Peyer's patch (tissue), 4 donors: ENCODE measurements around the gene COBL. TPM values are rescaled to one million over a fixed set of nuclear protein-coding genes. Genes with fewer than 3 reads are reported as not detected.
A peak's percentile ranks its signal among the peaks of the same experiment; 100 is the strongest.

ENCODE experiments used
- DNase-seq, 3 donors: peaks; one replicate each; pipeline ENCODE4 v3.0.0-alpha.2; 2017 to 2019
- H3K27ac ChIP-seq, 4 donors: fragments of 200-600 bp; sonication (generic); one replicate each; pipeline ENCODE4 v1.5.1; 2016 to 2019
- H3K27me3 ChIP-seq, 2 donors: fragments of 200-600 bp; sonication (generic); one replicate each; pipeline ENCODE4 v1.5.1; 2019
- H3K36me3 ChIP-seq, 3 donors: fragments of 200-600 bp; sonication (generic); one replicate each; pipeline ENCODE4 v1.5.1; 2016 to 2019
- H3K4me1 ChIP-seq, 4 donors: fragments of 200-600 bp; sonication (generic); one replicate each; pipeline ENCODE4 v1.5.1; 2016 to 2019
- H3K4me3 ChIP-seq, 4 donors: fragments of 200-600 bp; sonication (generic); 1 replicate in 3 of 4; 2 replicates in 1 of 4; pipeline ENCODE4 v1.5.1; 2016 to 2019; ENCODE audit warnings: mild to moderate bottlenecking in 1 of 4
- H3K9me3 ChIP-seq, 4 donors: fragments of 200-600 bp; sonication (generic); one replicate each; pipeline ENCODE4 v1.5.1; 2016 to 2019; ENCODE audit warnings: mild to moderate bottlenecking in 1 of 4
- POLR2A ChIP-seq, 2 donors: fragments of 450-650 bp; IDR thresholded peaks; one replicate each; pipeline ENCODE4 v1.5.1; 2017; ENCODE audit warnings: antibody characterized with exemption in 2 of 2, mild to moderate bottlenecking in 2 of 2, moderate library complexity in 2 of 2
- total RNA-seq, 4 donors: library from RNA; depleted of rRNA; stranded (reverse); fragments of >200 nt; gene quantifications; one replicate each; pipeline ENCODE4 v1.1.0, GENCODE V29; 2016
- TF ChIP-seq, protein P1 (sequence below), 6 experiments: fragments of 450-650 bp in 4 of 6; fragments of 200-600 bp in 2 of 6; sonication (generic) in 1 of 6; IDR thresholded peaks; one replicate each; pipeline ENCODE4 v1.5.1; 2017 to 2019; ENCODE audit warnings: antibody characterized with exemption in 6 of 6, mild to moderate bottlenecking in 3 of 6, moderate library complexity in 1 of 6

Gene COBL
- total RNA-seq, 4 donors from 2014 or later = 25.6 to 129 (median 116) TPM

DNA sequence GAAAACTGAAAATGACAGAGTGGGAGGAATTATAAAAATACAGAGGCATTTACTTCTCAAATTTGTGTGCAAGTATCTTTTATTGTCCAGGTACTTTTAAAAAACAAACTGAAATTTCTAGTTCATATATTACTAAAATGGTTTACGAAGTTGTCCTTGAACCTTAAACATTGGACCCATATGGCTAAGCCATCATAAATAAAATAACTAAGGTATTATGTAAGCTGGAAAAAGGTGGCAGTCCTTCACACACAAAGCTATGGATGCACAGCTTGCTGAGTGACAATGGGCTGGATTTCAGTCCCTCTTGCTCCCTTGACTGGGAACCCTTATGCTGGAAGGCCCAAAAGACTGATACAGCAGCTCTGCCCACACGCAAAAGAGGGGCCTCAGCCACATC, 66.1 kb downstream of the COBL start:
- no peaks in the 10 kb centered on the region for H3K9me3 ChIP-seq
- H3K27me3 ChIP-seq = no peaks in the 10 kb centered on the region
- peak overlapping the region in 3 of 4 donors; percentile 34 to 72 (median 40) for H3K27ac ChIP-seq
- H3K4me1 ChIP-seq = peaks cover 0 to 20% (median 0%) of the 10 kb centered on the region in 4 donors
- H3K4me3 ChIP-seq = no peak overlapping the region
- no peaks in the 10 kb centered on the region for H3K36me3 ChIP-seq
- no peak for TF ChIP-seq POLR2A (IDR thresholded peaks at IDR 0.05)
- TF ChIP-seq, protein P1, sequence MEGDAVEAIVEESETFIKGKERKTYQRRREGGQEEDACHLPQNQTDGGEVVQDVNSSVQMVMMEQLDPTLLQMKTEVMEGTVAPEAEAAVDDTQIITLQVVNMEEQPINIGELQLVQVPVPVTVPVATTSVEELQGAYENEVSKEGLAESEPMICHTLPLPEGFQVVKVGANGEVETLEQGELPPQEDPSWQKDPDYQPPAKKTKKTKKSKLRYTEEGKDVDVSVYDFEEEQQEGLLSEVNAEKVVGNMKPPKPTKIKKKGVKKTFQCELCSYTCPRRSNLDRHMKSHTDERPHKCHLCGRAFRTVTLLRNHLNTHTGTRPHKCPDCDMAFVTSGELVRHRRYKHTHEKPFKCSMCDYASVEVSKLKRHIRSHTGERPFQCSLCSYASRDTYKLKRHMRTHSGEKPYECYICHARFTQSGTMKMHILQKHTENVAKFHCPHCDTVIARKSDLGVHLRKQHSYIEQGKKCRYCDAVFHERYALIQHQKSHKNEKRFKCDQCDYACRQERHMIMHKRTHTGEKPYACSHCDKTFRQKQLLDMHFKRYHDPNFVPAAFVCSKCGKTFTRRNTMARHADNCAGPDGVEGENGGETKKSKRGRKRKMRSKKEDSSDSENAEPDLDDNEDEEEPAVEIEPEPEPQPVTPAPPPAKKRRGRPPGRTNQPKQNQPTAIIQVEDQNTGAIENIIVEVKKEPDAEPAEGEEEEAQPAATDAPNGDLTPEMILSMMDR (IDR thresholded peaks at IDR 0.05) = no peak
- peak in 1 of 3 donors; percentile 16 for DNase-seq

DNA sequence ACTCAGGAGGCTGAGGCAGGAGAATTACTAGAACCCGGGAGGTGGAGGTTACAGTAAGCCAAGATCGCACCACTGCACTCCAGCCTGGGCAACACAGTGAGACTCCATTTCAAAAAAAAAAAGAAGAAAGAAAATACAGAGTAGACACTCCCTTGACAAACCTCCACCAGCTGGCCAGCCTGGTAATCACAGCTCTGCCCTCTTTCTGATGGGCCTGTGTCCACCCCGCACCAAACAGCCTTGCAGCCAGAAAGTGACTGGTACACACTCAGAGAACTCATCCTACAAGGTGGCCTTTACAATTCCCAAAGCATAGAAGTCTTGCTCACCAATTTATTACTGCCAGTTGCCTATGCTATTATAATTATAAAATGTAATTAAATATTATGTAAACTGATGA, 66.6 kb downstream of the COBL start:
- TF ChIP-seq, protein P1 (IDR thresholded peaks at IDR 0.05) = no peak
- TF ChIP-seq POLR2A (IDR thresholded peaks at IDR 0.05) = no peak
- peak in 1 of 3 donors; percentile 54 for DNase-seq

DNA sequence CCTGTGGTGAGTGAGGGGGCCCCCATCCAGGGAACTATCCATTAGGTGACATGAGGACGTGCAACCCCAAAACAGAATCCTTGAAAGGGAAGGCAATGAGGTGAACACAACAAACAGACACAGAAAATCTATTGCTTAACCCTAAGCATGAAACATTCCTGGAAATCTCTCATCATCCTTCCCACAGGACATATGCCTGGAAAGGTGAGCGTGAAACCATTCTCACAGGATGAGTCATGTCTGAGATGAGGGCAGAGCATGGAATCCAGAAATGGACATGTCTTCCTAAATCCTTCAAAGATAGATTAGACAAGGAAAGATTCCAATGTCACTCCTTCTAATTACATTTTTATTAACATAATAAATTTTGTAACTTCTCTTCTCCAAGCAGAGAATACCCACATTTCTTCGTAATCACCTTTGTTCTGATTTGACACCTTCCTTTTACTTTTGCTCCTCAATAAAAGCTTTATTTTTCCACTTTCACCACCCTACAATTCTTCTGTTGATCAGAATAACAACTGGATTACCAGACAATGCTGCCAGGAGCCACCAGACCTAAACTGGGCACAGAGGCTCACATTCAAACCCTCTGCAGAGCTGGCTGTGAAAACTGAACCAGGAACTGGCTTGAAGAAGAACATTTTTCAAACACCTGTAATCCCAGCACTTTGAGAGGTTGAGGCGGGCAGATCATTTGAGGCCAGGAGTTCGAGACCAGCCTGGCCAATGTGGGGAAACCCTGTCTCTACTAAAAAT, 67.2 kb downstream of the COBL start:
- TF ChIP-seq, protein P1 (IDR thresholded peaks at IDR 0.05) = no peak
- TF ChIP-seq POLR2A (IDR thresholded peaks at IDR 0.05) = no peak
- Histone ChIP-seq H3K27ac (peak overlapping the region in 2 of 4 donors; percentile 17 to 72), H3K27me3 (no peaks in the 10 kb centered on the region), H3K9me3 (no peaks in the 10 kb centered on the region), H3K4me3 (no peak overlapping the region), H3K4me1 (peaks cover 0 to 20% (median 0%) of the 10 kb centered on the region in 4 donors), H3K36me3 (no peaks in the 10 kb centered on the region)
- peak in 1 of 3 donors; percentile 7 for DNase-seq

More for the DNA sequence above, 66.6 kb downstream of the COBL start:
- H3K27me3 ChIP-seq = no peaks in the 10 kb centered on the region
- H3K4me1 ChIP-seq = peaks cover 0 to 20% (median 0%) of the 10 kb centered on the region in 4 donors
- no peak overlapping the region for H3K4me3 ChIP-seq
- no peaks in the 10 kb centered on the region for H3K36me3 ChIP-seq
- H3K9me3 ChIP-seq = no peaks in the 10 kb centered on the region
- H3K27ac ChIP-seq = peak overlapping the region in 2 of 4 donors; percentile 17 to 72

DNA sequence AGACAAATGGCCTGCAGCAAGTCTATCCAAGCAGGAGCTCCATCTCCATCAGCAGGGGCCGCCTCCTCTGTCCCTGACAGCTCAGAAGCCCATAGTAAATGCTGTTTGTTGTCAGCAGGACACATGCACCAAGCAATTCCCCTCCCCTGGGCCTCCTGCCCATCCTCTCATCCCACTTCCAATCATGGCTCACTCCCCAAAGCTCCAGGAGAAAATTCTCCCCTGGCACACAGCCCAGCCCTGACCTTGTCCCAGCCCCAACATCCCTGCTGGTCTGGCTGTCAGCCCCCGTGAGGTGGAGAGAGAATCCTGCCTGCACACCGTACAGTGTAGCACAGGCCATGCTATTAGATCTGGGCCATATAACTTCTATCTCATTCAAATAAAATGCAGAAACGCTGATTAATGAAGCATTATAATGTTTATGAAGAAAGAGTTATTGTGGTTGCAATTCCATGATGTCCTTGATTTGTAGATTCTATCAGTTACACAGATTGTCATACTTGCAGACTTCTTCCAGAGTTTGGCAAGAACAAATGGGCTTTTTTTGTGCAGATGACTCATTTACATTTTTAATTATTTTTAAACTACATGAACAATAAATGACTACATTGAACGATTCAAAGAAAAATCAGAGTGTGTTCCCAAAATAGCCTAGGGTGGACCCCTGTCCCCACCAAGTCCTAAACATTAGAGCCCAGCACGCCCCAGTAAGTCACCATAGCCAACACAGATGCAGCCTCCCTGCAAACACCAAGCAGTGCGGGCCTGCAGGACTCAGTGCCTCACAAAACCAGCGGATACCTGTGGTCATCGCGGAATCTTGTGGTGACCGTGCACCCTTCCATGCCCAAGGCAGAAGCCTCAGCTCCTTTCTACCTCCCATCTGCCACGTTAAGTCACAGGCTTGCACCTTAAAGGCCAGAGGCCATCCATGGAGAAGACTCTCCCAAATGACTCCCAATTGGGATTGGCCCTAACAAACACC, 70.1 kb downstream of the COBL start:
- DNase-seq = peak in 2 of 3 donors; percentile 15 to 22
- H3K9me3 ChIP-seq = no peaks in the 10 kb centered on the region
- no peaks in the 10 kb centered on the region for H3K36me3 ChIP-seq

DNA sequence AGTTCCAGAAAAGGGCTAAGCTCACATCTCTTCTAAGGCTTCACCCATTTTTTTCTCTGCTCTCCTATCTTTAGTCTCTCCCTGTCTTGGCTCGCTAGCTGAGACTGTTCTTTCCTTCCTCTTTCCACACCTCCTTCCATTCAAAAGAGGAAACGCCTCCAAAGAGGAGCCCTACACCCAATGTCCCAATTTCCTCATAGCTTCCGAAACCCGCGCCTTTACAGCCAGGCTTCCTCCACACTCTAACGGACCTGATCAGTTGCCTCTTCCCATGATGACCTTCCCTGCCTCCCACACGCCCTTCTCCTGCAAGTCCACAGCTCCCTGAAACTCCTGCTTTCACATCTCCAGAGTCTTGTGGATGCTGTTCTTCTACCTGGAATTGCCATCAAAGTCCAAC, 71.7 kb downstream of the COBL start:
- no peak for TF ChIP-seq POLR2A (IDR thresholded peaks at IDR 0.05)
- TF ChIP-seq, protein P1 (IDR thresholded peaks at IDR 0.05) = no peak
- Histone ChIP-seq H3K9me3 (no peaks in the 10 kb centered on the region), H3K4me3 (no peak overlapping the region), H3K27ac (no peak overlapping the region), H3K4me1 (peaks cover 0 to 2% (median 0%) of the 10 kb centered on the region in 4 donors), H3K27me3 (no peaks in the 10 kb centered on the region), H3K36me3 (no peaks in the 10 kb centered on the region)
- peak in 2 of 3 donors; percentile 11 to 16 for DNase-seq

More for the DNA sequence above, 70.1 kb downstream of the COBL start:
- TF ChIP-seq POLR2A (IDR thresholded peaks at IDR 0.05) = no peak
- TF ChIP-seq, protein P1 (IDR thresholded peaks at IDR 0.05) = no peak
- Histone ChIP-seq H3K4me3 (no peak overlapping the region), H3K27ac (no peak overlapping the region), H3K27me3 (no peaks in the 10 kb centered on the region), H3K4me1 (peaks cover 0 to 11% (median 0%) of the 10 kb centered on the region in 4 donors)
